Effector CD8-positive, alpha-beta T cell (primary cell): ENCODE results near the gene RNF138.
"Not testable (repeated sequence)": the region's sequence is repeated elsewhere in the genome, so short reads cannot be mapped to it uniquely, and the experiment has no call there.

Source experiments
- DNase-seq: peaks from one replicate; lab custom pipeline; 2025; lab: John Stamatoyannopoulos, UW

The RNF138 gene

DNA sequence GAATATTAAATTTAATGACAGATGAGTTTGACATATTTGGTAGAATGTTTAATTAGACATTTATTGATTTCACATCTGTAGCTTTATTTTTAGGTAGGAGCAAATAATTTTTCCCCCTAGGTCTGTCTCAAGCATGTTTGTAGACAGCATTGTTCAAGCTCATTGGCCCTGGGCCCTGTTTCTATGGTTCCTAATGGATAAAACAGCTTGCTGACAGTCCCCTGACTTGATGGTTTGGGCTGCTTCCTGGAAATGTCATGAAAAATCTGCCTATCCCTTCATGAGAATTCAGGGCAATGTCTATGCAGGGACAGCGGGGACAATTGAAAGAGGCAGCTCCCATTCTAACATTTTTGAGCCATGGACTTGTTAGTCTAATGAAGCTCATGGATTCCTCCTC lies 83.6 kb downstream of the RNF138 start:
- DNase-seq, result no peak

- not testable (repeated sequence) for DNase-seq
Measured at GRCh38 chr18:32176745-32177144, 85.1 kb downstream of the RNF138 start.

DNA sequence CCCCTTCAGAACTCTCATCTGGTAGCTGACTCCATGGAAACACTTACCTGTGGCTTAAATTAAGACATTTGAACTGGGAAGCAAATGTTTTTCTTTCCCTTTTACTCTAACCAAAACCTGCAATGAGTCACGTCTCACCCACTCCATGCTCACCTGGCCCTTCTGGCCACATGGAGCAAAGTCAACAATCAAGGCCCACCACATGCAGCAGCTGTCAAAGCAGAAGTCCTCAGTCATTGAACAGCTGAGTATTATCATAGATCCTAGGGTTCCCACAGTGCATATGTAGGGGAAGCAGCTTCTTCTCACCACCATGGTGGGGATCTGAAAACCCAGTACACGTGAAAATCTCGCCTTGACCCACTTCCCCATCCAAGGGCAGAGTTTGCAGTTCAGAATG lies 85.9 kb downstream of the RNF138 start:
- no peak for DNase-seq
